Hepatocyte (in vitro differentiated cells): ENCODE measurements around the gene PLXNC1.

Experiments used
- EZH2 ChIP-seq: fragments of 200-600 bp; sonication (generic); IDR thresholded peaks from 2 replicates; pipeline ENCODE4 v1.6.1; 2016; ENCODE audit warnings: antibody characterized with exemption, mild to moderate bottlenecking, borderline replicate concordance
- TF ChIP-seq, protein P1 (sequence below): fragments of 200-600 bp; sonication (generic); IDR thresholded peaks from 2 replicates; pipeline ENCODE4 v1.5.1; 2016; ENCODE audit warnings: antibody characterized with exemption, mild to moderate bottlenecking; ENCODE audit not compliant: poor library complexity

DNA sequence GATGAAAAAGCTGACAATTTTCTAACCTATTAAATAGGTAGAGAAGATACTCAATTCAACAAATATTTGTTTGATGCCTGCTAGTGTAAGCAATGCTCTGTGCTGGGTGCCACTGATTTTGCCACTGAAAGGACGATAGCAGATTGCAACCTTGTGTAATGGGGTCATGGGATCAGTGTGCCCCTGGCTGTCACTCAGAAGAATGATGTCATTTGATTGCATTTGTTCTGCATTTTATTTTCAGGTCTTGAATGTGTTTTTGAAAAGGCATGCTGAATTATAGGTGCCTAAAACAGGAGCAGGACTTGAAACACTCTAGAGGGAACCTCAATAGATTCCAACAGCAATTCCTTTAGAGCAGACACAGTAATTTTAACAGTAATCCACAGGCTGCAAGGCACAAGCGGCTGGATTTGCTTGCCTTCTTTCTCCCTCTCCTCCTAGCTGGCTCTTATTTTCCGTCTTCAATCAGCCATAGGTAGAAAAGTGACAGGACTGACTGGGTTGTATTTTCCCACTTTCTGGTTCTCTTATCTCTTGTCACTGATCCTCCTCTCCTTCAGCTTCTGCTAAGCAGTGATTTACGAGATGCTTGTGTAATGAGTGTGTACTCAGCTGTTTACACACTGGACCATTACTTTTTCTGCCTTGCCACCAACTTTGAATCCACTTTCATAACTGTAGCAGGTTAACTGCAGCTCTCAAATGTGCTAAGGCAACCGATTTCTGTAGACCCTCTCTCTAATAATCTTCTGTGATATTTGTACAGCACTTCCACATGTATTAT lies 4.1 kb downstream of the PLXNC1 start:
- TF ChIP-seq, protein P1, sequence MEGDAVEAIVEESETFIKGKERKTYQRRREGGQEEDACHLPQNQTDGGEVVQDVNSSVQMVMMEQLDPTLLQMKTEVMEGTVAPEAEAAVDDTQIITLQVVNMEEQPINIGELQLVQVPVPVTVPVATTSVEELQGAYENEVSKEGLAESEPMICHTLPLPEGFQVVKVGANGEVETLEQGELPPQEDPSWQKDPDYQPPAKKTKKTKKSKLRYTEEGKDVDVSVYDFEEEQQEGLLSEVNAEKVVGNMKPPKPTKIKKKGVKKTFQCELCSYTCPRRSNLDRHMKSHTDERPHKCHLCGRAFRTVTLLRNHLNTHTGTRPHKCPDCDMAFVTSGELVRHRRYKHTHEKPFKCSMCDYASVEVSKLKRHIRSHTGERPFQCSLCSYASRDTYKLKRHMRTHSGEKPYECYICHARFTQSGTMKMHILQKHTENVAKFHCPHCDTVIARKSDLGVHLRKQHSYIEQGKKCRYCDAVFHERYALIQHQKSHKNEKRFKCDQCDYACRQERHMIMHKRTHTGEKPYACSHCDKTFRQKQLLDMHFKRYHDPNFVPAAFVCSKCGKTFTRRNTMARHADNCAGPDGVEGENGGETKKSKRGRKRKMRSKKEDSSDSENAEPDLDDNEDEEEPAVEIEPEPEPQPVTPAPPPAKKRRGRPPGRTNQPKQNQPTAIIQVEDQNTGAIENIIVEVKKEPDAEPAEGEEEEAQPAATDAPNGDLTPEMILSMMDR = no peak
- TF ChIP-seq EZH2 = no peak
